ENCODE results near the gene PELO. TPM values are rescaled to one million over a fixed set of nuclear protein-coding genes. Genes with fewer than 3 reads are reported as not detected.

PELO gene
- total and polyA plus RNA-seq, 2 donors (not counting 1 experiment from before 2014, with no cell fraction given): 2.2 to 5.8 TPM

DNA sequence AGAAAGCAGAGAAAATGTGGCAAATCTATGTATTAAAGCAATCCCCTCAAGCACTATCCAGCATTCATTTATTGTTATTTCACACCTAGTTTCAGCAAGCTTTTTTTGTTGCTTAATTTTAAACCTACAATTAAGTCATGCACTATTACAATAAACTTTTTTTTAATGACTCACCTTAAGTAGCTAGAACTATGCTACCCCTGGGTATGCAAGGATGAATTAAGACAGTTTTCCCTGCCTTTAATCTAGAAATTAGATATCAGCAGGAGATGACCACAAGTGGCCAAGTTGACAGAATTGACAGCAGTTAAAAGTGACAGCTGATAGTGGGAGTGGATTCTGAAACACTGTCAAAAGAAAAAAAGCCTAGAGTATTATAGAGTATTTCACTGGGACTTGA lies 20.0 kb downstream of the PELO start:
- H3K27ac ChIP-seq (ENCODE audit: low read length in 2 of 2): no peak overlapping the region

DNA sequence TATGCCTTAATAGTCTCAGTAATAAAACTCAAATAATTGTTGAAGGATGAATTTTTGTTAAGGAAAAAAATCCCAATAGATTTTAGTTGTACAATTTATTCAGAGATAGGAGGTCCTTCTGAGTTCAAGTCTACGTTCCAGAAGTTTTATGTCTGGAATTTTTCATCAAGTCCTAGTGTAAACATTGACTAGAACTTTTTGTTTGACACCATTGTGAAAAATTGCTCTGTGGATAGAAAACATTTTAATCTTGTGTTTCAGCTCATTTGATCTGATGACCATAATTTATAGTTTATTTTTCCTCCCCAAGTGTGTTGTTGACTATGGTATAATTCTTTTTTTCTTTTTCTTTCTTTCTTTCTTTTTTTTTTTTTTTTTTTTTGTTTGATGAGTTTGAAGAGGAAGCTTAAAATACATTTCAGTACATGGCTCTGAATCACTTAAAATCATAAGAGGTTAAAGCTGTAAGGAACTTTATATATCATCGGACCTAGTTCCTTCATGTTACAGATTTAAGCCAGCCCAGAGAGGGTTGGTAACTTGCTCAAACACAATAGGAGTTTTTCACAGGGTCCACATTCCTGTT lies 20.7 kb downstream of the PELO start:
- no peak overlapping the region for H3K27ac ChIP-seq (ENCODE audit: low read length in 2 of 2)
- no peaks in the 10 kb centered on the region for H3K9me3 ChIP-seq (ENCODE audit: control extremely low read depth in 1 of 3, control insufficient read depth in 2 of 3, insufficient read depth in 1 of 3, low read length in 2 of 3)
- no peaks in the 10 kb centered on the region for H3K79me2 ChIP-seq (ENCODE audit: control insufficient read depth, insufficient read depth, low read length)
- no peaks in the 10 kb centered on the region for H3K27me3 ChIP-seq (replicated peaks in 1 of 4; ENCODE audit: control extremely low read depth in 1 of 4, control insufficient read depth in 3 of 4, insufficient read depth in 4 of 4, low read length in 3 of 4)
- intact Hi-C loops (cut with micrococcal nuclease): no loop called here
- DNase-seq (no peak), ATAC-seq (ENCODE audit: low read depth) (no peak)
- no peaks in the 10 kb centered on the region for H4K20me1 ChIP-seq (ENCODE audit: control insufficient read depth, insufficient read depth, low read length, poor library complexity, severe bottlenecking)
- Mint-ChIP-seq H3K9me3 (ENCODE audit: insufficient read depth) (no peaks in the 10 kb centered on the region), H3K4me3 (no peak overlapping the region), H3K4me1 (peaks cover 14% of the 10 kb centered on the region), H3K27ac (no peak overlapping the region), H3K27me3 (no peaks in the 10 kb centered on the region)
- ChIA-PET CTCF (interaction anchor here (1.5 kb wide), 1 partner anchor 9 kb away, joined by 4 read pairs; no protein-coding TSS in a partner anchor), POLR2A (no interaction called here)
- TF ChIP-seq EZH2 (IDR thresholded peaks at IDR 0.05; ENCODE audit: borderline replicate concordance, insufficient read depth, low read depth, low read length, poor library complexity, severe bottlenecking): no peak
- TF ChIP-seq, protein P1, sequence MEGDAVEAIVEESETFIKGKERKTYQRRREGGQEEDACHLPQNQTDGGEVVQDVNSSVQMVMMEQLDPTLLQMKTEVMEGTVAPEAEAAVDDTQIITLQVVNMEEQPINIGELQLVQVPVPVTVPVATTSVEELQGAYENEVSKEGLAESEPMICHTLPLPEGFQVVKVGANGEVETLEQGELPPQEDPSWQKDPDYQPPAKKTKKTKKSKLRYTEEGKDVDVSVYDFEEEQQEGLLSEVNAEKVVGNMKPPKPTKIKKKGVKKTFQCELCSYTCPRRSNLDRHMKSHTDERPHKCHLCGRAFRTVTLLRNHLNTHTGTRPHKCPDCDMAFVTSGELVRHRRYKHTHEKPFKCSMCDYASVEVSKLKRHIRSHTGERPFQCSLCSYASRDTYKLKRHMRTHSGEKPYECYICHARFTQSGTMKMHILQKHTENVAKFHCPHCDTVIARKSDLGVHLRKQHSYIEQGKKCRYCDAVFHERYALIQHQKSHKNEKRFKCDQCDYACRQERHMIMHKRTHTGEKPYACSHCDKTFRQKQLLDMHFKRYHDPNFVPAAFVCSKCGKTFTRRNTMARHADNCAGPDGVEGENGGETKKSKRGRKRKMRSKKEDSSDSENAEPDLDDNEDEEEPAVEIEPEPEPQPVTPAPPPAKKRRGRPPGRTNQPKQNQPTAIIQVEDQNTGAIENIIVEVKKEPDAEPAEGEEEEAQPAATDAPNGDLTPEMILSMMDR (IDR thresholded peaks at IDR 0.05): no peak
- H2AFZ ChIP-seq (ENCODE audit: insufficient read depth, low read depth, low read length, poor library complexity, severe bottlenecking): no peak overlapping the region
- H3K4me2 ChIP-seq (replicated peaks; ENCODE audit: low read depth, low read length, poor library complexity, severe bottlenecking): no peak overlapping the region
- no CpG with 5 or more reads among the region's 2 CpGs for WGBS (ENCODE audit: insufficient coverage)
- no peaks in the 10 kb centered on the region for H3K4me1 ChIP-seq (ENCODE audit: control insufficient read depth in 2 of 2, insufficient read depth in 2 of 2, low read length in 2 of 2)
- H3K4me3 ChIP-seq (ENCODE audit: control extremely low read depth in 1 of 5, extremely low read depth in 1 of 5, insufficient read depth in 1 of 5, low read depth in 2 of 5, low read length in 4 of 5): no peak overlapping the region
- H3K9ac ChIP-seq (ENCODE audit: low read length): no peak overlapping the region
- H3K36me3 ChIP-seq (replicated peaks in 1 of 2; ENCODE audit: control extremely low read depth in 1 of 2, control insufficient read depth in 1 of 2, extremely low read depth in 1 of 2, insufficient read depth in 2 of 2, low read length in 1 of 2): no peaks in the 10 kb centered on the region

More for the DNA sequence above, 20.0 kb downstream of the PELO start:
- ChIA-PET CTCF (interaction anchor here (1.5 kb wide), 1 partner anchor 8 kb away, joined by 4 read pairs; no protein-coding TSS in a partner anchor), POLR2A (no interaction called here)
- no peak overlapping the region for H2AFZ ChIP-seq (ENCODE audit: insufficient read depth, low read depth, low read length, poor library complexity, severe bottlenecking)
- no peak overlapping the region for H3K4me2 ChIP-seq (replicated peaks; ENCODE audit: low read depth, low read length, poor library complexity, severe bottlenecking)
- no peaks in the 10 kb centered on the region for H3K9me3 ChIP-seq (ENCODE audit: control extremely low read depth in 1 of 3, control insufficient read depth in 2 of 3, insufficient read depth in 1 of 3, low read length in 2 of 3)
- no peaks in the 10 kb centered on the region for H4K20me1 ChIP-seq (ENCODE audit: control insufficient read depth, insufficient read depth, low read length, poor library complexity, severe bottlenecking)
- peaks cover 17% of the 10 kb centered on the region for H3K4me1 Mint-ChIP-seq
- H3K9me3 Mint-ChIP-seq (ENCODE audit: insufficient read depth): no peaks in the 10 kb centered on the region
- no peaks in the 10 kb centered on the region for H3K27me3 ChIP-seq (replicated peaks in 1 of 4; ENCODE audit: control extremely low read depth in 1 of 4, control insufficient read depth in 3 of 4, insufficient read depth in 4 of 4, low read length in 3 of 4)
- TF ChIP-seq, protein P1 (IDR thresholded peaks at IDR 0.05): no peak
- TF ChIP-seq EZH2 (IDR thresholded peaks at IDR 0.05; ENCODE audit: borderline replicate concordance, insufficient read depth, low read depth, low read length, poor library complexity, severe bottlenecking): no peak
- H3K4me3 Mint-ChIP-seq: no peak overlapping the region
- no peaks in the 10 kb centered on the region for H3K27me3 Mint-ChIP-seq
- H3K4me1 ChIP-seq (ENCODE audit: control insufficient read depth in 2 of 2, insufficient read depth in 2 of 2, low read length in 2 of 2): no peaks in the 10 kb centered on the region
- H3K27ac Mint-ChIP-seq: no peak overlapping the region
- ATAC-seq (ENCODE audit: low read depth) (no peak), DNase-seq (no peak)
- intact Hi-C loops (cut with micrococcal nuclease): no loop called here
- no peaks in the 10 kb centered on the region for H3K36me3 ChIP-seq (replicated peaks in 1 of 2; ENCODE audit: control extremely low read depth in 1 of 2, control insufficient read depth in 1 of 2, extremely low read depth in 1 of 2, insufficient read depth in 2 of 2, low read length in 1 of 2)
- H3K79me2 ChIP-seq (ENCODE audit: control insufficient read depth, insufficient read depth, low read length): no peaks in the 10 kb centered on the region
- H3K4me3 ChIP-seq (ENCODE audit: control extremely low read depth in 1 of 5, extremely low read depth in 1 of 5, insufficient read depth in 1 of 5, low read depth in 2 of 5, low read length in 4 of 5): no peak overlapping the region
- H3K9ac ChIP-seq (ENCODE audit: low read length): no peak overlapping the region
